ENCODE data around the gene STMN3. TPM values are rescaled to one million over a fixed set of nuclear protein-coding genes. Genes with fewer than 3 reads are reported as not detected.

Gene STMN3
- total and polyA plus RNA-seq, 10 of the 15 experiments (the other 5 are each of a cell fraction or from before 2014, with no cell fraction given) = 0.09 to 3.6 (median 1.4) TPM; not detected in 1

GRCh38 chr20:63664143-63664851 is 11.1 kb upstream of the STMN3 start:
- no peaks in the 10 kb centered on the region for H3K9me3 ChIP-seq (replicated peaks; ENCODE audit: control insufficient read depth, insufficient read depth, low read length)
- intact Hi-C loops (cut with micrococcal nuclease; ENCODE audit: unreplicated experiment) = no loop called here
- H3K79me2 ChIP-seq (ENCODE audit: control insufficient read depth, insufficient read depth, low read length) = peaks cover 2% of the 10 kb centered on the region
- in situ Hi-C loops (cut with MboI) = no loop called here
- 91% methylated on average over 22 of the region's 22 CpGs for WGBS (ENCODE audit: insufficient coverage, insufficient replicate concordance, low lambda C conversion rate, missing lambda C conversion rate)
- ChIA-PET SMC1A (ENCODE audit: uncharacterized antibody, unreplicated experiment) (no interaction called here), POLR2A (no interaction called here), CTCF (no interaction called here), RAD21 (ENCODE audit: unreplicated experiment) (no interaction called here)
- BruUV-seq (replicated peaks) = no TSS peak
- no peak overlapping the region for H3K4me2 ChIP-seq (ENCODE audit: control insufficient read depth, insufficient read depth)
- H3K4me3 ChIP-seq = no peak overlapping the region
- H4K20me1 ChIP-seq (ENCODE audit: control insufficient read depth, insufficient read depth) = no peaks in the 10 kb centered on the region
- FAIRE-seq (no peak), DNase-seq (ENCODE audit: low read depth, low spot score) (no peak), ATAC-seq (no peak)
- TF ChIP-seq FOXK2 (IDR thresholded peaks at IDR 0.05) = no peak
- TF ChIP-seq KLF5 (IDR thresholded peaks at IDR 0.05; ENCODE audit: partially characterized antibody) = no peak
- TF ChIP-seq SREBF2 (IDR thresholded peaks at IDR 0.05; ENCODE audit: low read length) = no peak
- TF ChIP-seq PAX8 (IDR thresholded peaks at IDR 0.05) = no peak
- TF ChIP-seq CTCF (IDR thresholded peaks at IDR 0.05 in 2 of 3, conservative IDR thresholded peaks at IDR 0.05 in 1 of 3; ENCODE audit: control insufficient read depth in 2 of 3, extremely low read depth in 1 of 3, insufficient read depth in 1 of 3, low read depth in 3 of 3, low read length in 3 of 3) = no peak
- TF ChIP-seq E2F8 (IDR thresholded peaks at IDR 0.05; ENCODE audit: low read depth, partially characterized antibody) = no peak
- no peak for TF ChIP-seq HDAC2 (IDR thresholded peaks at IDR 0.05)
- TF ChIP-seq SIN3A (IDR thresholded peaks at IDR 0.05; ENCODE audit: low read depth, low read length) = no peak
- no peak for TF ChIP-seq CHD1 (IDR thresholded peaks at IDR 0.05; ENCODE audit: low read depth, low read length)
- no peak for TF ChIP-seq TCF7 (IDR thresholded peaks at IDR 0.05; ENCODE audit: borderline replicate concordance)
- no peak for TF ChIP-seq YY1 (IDR thresholded peaks at IDR 0.05; ENCODE audit: low read depth, low read length)
- no peak for TF ChIP-seq HDAC6 (IDR thresholded peaks at IDR 0.05; ENCODE audit: unreplicated experiment)
- H2AFZ ChIP-seq (ENCODE audit: control insufficient read depth, low read depth, low read length) = no peak overlapping the region
- H3K4me1 ChIP-seq (ENCODE audit: control insufficient read depth, insufficient read depth, low read length) = peaks cover 6% of the 10 kb centered on the region
- peaks cover 8 to 18% of the 10 kb centered on the region in 2 experiments; a peak in 3 of 4 replicates for H3K36me3 ChIP-seq (ENCODE audit: control insufficient read depth in 2 of 2, insufficient read depth in 2 of 2, low read length in 1 of 2)
- H3K27ac ChIP-seq (ENCODE audit: control insufficient read depth, insufficient read depth) = no peak overlapping the region
- H3K9ac ChIP-seq (ENCODE audit: control insufficient read depth, insufficient read depth, low read length) = no peak overlapping the region
- no peaks in the 10 kb centered on the region for H3K27me3 ChIP-seq (replicated peaks in 1 of 2; ENCODE audit: control insufficient read depth in 2 of 2, insufficient read depth in 2 of 2, low read length in 1 of 2)
